ENCODE data around the gene FEV.

Gene FEV

DNA sequence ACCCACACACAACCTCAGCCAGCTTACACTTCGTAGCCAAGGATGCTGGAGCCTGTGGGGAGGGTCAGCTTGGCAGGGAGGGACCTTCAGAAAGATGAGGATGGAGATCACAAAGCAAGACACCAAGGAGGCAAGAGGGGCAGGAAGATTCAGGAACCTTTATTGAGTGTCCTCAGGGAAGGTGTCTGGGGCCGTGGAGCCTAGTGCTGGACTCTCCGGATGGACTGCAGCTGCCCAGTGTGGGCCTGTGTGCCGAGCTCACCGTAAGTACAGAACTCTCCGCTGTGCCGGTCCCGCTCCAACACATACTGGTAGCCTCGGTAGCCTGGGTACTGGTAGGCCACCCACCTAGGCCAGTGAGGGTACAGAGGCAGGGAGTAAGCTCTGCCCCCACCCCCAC is 5.1 kb upstream of the FEV start:
- no peak for DNase-seq (ENCODE audit: low read depth, low spot score)
- ChIA-PET CTCF (interaction anchor here (1.1 to 12.6 kb wide), 4 partner anchors 11 to 112 kb away, joined by 3 to 227 read pairs (median 6); partner anchors contain the start of gene FEV), POLR2A (no interaction called here)
- TF ChIP-seq, protein P1, sequence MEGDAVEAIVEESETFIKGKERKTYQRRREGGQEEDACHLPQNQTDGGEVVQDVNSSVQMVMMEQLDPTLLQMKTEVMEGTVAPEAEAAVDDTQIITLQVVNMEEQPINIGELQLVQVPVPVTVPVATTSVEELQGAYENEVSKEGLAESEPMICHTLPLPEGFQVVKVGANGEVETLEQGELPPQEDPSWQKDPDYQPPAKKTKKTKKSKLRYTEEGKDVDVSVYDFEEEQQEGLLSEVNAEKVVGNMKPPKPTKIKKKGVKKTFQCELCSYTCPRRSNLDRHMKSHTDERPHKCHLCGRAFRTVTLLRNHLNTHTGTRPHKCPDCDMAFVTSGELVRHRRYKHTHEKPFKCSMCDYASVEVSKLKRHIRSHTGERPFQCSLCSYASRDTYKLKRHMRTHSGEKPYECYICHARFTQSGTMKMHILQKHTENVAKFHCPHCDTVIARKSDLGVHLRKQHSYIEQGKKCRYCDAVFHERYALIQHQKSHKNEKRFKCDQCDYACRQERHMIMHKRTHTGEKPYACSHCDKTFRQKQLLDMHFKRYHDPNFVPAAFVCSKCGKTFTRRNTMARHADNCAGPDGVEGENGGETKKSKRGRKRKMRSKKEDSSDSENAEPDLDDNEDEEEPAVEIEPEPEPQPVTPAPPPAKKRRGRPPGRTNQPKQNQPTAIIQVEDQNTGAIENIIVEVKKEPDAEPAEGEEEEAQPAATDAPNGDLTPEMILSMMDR (IDR thresholded peaks at IDR 0.05; ENCODE audit: insufficient read depth, low read length, missing control alignments): no peak
- no peak overlapping the region for H3K4me3 ChIP-seq (ENCODE audit: low read depth, low read length)

DNA sequence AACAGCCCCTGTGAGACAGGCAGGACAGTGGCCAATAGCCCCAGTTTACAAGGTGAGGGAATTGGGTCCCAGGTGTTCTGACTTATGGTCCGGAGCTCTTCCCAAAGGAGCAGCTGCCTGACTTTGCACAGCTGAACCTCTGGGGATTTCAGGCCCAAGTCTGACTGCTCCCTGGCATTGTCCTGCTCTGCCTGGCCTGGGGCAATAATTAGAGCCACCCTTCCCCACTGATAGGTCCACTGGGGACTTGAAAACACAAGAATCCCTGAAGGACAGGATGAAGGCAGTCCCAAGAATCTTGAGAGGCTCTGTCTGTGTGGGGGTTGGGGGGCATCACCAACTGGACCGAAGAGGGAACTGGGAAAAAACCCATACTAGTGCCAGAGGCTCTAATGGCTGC is 3.7 kb upstream of the FEV start:
- TF ChIP-seq, protein P1 (IDR thresholded peaks at IDR 0.05; ENCODE audit: insufficient read depth, low read length, missing control alignments): no peak
- CTCF ChIA-PET: interaction anchor here (0.8 to 12.6 kb wide), 5 partner anchors 10 to 69 kb away, joined by 3 to 227 read pairs (median 6); partner anchors contain the start of gene FEV
- no peak overlapping the region for H3K4me3 ChIP-seq (ENCODE audit: low read depth, low read length)
- no peak for DNase-seq (ENCODE audit: low read depth, low spot score)
- POLR2A ChIA-PET: no interaction called here

DNA sequence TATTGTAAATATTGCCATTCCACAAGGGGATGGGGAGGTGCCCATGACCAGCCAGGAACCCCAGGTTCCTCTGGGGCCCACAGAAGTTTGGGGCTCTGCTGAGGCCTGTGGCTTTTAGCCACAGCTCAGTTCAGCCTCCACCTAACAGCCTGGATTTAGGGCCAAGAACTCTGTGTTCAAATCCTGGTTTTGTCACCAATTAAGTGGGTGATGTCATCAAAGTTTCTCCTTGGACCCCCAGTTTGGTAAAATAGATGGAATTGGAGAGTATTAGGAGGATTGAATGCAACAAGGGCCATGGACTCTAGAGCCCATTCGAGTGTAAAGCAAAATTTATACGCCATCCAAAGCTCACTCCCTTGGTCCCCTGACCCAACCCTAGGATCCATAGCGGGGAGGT is 3.2 kb upstream of the FEV start:
- no peak overlapping the region for H3K4me3 ChIP-seq (ENCODE audit: low read depth, low read length)
- TF ChIP-seq, protein P1 (IDR thresholded peaks at IDR 0.05; ENCODE audit: insufficient read depth, low read length, missing control alignments): no peak
- CTCF ChIA-PET: interaction anchor here (0.8 to 12.6 kb wide), 4 partner anchors 9 to 70 kb away, joined by 3 to 227 read pairs (median 4); partner anchors contain the start of gene FEV
- no peak for DNase-seq (ENCODE audit: low read depth, low spot score)
- POLR2A ChIA-PET: no interaction called here

DNA sequence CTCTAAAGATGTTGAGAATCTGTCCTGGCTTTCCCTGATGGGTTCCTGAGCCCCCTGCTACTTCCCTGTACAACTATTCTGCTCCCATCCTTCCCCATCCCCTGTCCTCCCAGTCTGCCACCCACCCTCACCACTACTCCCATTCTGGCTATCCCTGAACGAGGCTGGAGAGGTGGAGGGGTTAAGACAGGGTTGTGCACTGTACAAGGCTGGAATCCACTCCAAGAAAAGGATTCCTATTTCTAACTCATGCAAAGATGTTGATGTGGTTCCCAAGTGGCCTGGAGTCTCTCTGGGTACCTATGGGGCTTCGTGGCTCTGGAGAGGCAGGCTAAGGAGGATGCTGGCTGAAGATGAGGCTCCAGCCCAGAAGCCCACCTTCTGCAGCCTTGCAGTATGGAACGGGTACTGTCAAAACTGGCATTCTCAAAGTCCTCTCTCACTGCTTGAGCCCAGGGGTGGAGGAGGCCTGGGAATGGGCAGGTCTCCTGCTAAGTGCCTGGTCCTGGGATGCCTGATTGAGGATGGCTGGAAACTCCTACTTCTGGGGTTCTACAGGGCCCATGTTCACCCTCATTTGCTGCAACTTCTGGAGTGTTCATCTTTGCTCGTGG is 1.3 kb upstream of the FEV start:
- ChIA-PET CTCF (interaction anchor here (1.3 kb wide), 1 partner anchor 9 kb away, joined by 3 read pairs; no protein-coding TSS in a partner anchor), POLR2A (no interaction called here)
- DNase-seq (ENCODE audit: low read depth, low spot score): no peak
- TF ChIP-seq, protein P1 (IDR thresholded peaks at IDR 0.05; ENCODE audit: insufficient read depth, low read length, missing control alignments): no peak
- H3K4me3 ChIP-seq (ENCODE audit: low read depth, low read length): no peak overlapping the region

DNA sequence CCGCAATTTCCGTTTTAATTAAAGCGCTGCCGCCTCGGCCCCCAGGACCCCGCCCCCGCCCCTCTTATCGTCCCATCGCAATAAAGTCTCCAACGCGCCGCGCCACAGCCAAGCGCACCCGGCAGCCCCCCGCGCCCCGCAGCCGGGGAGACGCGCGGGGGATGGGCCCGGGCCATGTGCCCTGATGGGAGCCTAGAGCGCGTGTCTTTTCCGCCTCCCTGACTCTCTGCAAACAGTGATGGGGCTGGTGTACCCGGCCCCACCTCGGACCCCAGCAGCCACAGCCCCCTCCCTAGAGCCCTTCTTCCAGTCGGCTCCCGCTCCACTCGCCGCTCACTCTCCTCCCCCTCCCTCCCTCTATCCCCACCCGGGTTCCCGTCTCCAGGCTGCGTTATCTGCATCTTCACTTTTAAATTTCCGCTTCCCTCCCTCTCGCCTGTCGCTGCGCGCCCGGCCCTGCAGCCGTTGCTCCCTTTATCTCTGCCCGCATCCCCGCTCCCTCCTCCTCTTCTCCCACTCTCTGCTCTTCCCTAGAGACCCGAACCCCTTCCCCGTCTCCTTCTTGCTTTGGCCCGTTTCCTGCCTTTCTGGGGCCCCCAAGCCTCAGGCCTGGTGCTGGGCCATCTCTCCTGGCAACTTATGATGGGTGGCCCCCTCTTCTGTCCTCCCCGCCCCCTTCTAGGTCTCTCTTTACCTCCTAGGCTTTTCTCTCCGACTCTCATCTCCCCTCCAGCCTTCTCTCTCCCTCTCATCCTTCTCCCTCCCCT is 524 bp upstream of the FEV start:
- POLR2A ChIA-PET: no interaction called here

More for the DNA sequence above, 524 bp upstream of the FEV start:
- H3K4me3 ChIP-seq (ENCODE audit: low read depth, low read length): no peak overlapping the region
- CTCF ChIA-PET: interaction anchor here (1.3 to 12.7 kb wide), 2 partner anchors 8 to 9 kb away, joined by 3 to 227 read pairs; partner anchors contain the start of gene CRYBA2
- TF ChIP-seq, protein P1 (IDR thresholded peaks at IDR 0.05; ENCODE audit: insufficient read depth, low read length, missing control alignments): no peak
- no peak for DNase-seq (ENCODE audit: low read depth, low spot score)

Measured in AG04449 (cell line).